Measurements from ENCODE around the gene KRTAP2-2. TPM values are rescaled to one million over a fixed set of nuclear protein-coding genes. Genes with fewer than 3 reads are reported as not detected.
"Not testable (repeated sequence)": the region's sequence is repeated elsewhere in the genome, so short reads cannot be mapped to it uniquely, and the experiment has no call there.

KRTAP2-2 gene
- total RNA-seq, 4 donors from 2014 or later: not detected

DNA sequence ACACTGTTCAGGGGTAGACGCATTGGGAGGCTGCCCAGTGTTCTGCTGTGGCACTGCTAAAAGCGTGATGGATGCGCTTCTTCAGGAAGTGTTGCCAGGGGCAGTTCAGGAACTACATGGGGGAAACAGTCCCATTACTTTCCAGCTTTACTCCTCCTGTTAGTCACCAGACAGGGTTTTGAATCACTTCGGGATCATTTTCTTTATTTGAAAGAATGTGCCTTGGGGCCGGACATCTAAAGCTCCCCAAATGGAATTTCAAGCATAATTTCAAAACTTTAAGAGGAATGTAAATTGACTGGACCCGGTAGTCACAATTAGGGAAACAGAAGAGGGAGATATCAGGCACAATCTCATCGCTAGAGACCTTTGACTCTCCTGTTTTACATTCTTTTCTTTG, 6.6 kb downstream of the KRTAP2-2 start:
- in situ Hi-C loops (cut with MboI; ENCODE audit: low pct_ligation_motif_present in 1 of 4, low pct_unique_long_range_greater_than_20kb in 1 of 4, low sequenced_read_pairs in 3 of 4) (no loop called here), intact Hi-C loops (cut with DNase I; ENCODE audit: low total_unique reads) (no loop called here)
- Histone ChIP-seq H3K36me3 (no peaks in the 10 kb centered on the region), H3K27ac (no peak overlapping the region), H3K27me3 (peaks cover 40% of the 10 kb centered on the region), H3K4me3 (no peak overlapping the region), H3K4me1 (no peaks in the 10 kb centered on the region), H3K9me3 (peaks cover 0 to 1% of the 10 kb centered on the region in 2 donors)
- 68 to 78% methylated on average over 4 to 7 of the region's 7 CpGs for WGBS, 2 donors (ENCODE audit: low coverage in 1 of 2)
- TF ChIP-seq, protein P1, sequence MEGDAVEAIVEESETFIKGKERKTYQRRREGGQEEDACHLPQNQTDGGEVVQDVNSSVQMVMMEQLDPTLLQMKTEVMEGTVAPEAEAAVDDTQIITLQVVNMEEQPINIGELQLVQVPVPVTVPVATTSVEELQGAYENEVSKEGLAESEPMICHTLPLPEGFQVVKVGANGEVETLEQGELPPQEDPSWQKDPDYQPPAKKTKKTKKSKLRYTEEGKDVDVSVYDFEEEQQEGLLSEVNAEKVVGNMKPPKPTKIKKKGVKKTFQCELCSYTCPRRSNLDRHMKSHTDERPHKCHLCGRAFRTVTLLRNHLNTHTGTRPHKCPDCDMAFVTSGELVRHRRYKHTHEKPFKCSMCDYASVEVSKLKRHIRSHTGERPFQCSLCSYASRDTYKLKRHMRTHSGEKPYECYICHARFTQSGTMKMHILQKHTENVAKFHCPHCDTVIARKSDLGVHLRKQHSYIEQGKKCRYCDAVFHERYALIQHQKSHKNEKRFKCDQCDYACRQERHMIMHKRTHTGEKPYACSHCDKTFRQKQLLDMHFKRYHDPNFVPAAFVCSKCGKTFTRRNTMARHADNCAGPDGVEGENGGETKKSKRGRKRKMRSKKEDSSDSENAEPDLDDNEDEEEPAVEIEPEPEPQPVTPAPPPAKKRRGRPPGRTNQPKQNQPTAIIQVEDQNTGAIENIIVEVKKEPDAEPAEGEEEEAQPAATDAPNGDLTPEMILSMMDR (IDR thresholded peaks at IDR 0.05): no peak
- TF ChIP-seq POLR2A (IDR thresholded peaks at IDR 0.05): no peak
- no peak for TF ChIP-seq POLR2AphosphoS5 (IDR thresholded peaks at IDR 0.05)
- no peak for TF ChIP-seq EP300 (IDR thresholded peaks at IDR 0.05; ENCODE audit: low read depth)
- no peak for DNase-seq

DNA sequence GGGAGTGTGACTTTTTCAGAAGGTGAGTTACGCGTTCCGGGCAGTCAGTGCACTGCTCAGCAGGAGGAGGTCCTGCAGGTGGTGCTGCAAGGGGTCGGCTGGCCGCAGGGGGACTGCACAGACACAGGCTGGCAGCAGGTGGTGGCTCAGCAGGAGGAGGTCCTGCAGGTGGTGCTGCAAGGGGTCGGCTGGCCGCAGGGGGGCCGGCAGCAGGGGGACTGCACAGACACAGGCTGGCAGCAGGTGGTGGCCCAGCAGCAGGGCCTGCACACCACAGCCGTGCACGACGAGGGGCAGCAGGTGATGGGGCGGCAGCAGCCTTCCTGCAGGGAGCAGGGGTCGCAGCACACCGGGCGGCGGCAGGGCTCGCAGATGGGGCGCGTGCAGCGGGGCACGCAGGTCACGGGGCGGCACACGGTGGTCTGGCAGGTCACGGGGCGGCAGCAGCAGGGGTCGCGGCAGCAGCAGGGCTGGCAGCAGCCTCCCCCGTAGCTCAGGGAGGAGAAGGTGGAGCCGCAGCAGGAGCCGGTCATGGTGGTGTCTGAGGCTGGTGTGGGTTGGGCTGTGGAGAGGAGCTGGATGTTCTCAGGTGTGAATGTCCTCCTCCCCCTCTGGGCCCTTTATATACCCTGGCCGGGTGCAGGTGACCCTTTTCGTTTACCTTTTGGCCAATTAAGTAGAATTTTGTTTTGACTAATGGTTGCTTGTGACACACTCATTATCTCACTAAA, 8.1 kb downstream of the KRTAP2-2 start, which contains the start of gene KRTAP2-1:
Gene KRTAP2-1, minus strand, starts transcription at position 582 of the 731 bp plus-strand sequence. Its CDS starts 49 bp downstream, at position 533.
- H3K27me3 ChIP-seq: peaks cover 40% of the 10 kb centered on the region
- H3K36me3 ChIP-seq; H3K27ac ChIP-seq; in situ Hi-C loops (cut with MboI; ENCODE audit: low pct_ligation_motif_present in 1 of 4, low pct_unique_long_range_greater_than_20kb in 1 of 4, low sequenced_read_pairs in 3 of 4); DNase-seq; H3K4me1 ChIP-seq; intact Hi-C loops (cut with DNase I; ENCODE audit: low total_unique reads); H3K4me3 ChIP-seq; H3K9me3 ChIP-seq: not testable (repeated sequence)
- WGBS, 2 donors (ENCODE audit: low coverage in 1 of 2): 77% methylated on average over 8 of the region's 33 CpGs; no CpG with 5 or more reads in 1 of the 2 donors

DNA sequence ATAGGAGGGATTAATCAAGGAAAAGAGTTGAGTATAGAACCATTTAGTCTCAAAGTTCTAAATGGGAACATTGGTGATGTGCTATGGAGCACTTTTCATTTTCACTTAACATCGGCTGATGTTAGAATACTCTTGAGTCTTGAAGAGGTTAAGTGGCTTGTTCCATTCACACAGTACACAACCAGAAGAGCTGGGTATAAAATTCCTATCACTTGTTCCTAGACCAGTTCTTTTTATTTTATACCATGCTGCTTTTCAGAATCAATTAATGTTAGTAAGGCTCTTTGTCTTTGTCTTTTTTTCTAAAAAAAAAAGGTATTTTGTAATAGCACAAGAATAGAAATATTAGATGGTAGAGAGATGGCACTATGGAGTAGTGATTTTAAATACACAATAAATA, 12.1 kb downstream of the KRTAP2-2 start:
- peaks cover 18% of the 10 kb centered on the region for H3K27me3 ChIP-seq
- H3K9me3 ChIP-seq: peaks cover 0 to 3% of the 10 kb centered on the region in 2 donors
- intact Hi-C loops (cut with DNase I; ENCODE audit: low total_unique reads) (no loop called here), in situ Hi-C loops (cut with MboI; ENCODE audit: low pct_ligation_motif_present in 1 of 4, low pct_unique_long_range_greater_than_20kb in 1 of 4, low sequenced_read_pairs in 3 of 4) (no loop called here)
- TF ChIP-seq EP300 (IDR thresholded peaks at IDR 0.05; ENCODE audit: low read depth): no peak
- TF ChIP-seq POLR2AphosphoS5 (IDR thresholded peaks at IDR 0.05): no peak
- no peak for TF ChIP-seq POLR2A (IDR thresholded peaks at IDR 0.05)
- TF ChIP-seq, protein P1 (IDR thresholded peaks at IDR 0.05): no peak
- DNase-seq: no peak
- no peak overlapping the region for H3K4me3 ChIP-seq
- no peaks in the 10 kb centered on the region for H3K4me1 ChIP-seq
- no peak overlapping the region for H3K27ac ChIP-seq
- H3K36me3 ChIP-seq: no peaks in the 10 kb centered on the region
- WGBS, 2 donors (ENCODE audit: low coverage in 1 of 2): 75 to 100% methylated on average over 1 of the region's 1 CpG

DNA sequence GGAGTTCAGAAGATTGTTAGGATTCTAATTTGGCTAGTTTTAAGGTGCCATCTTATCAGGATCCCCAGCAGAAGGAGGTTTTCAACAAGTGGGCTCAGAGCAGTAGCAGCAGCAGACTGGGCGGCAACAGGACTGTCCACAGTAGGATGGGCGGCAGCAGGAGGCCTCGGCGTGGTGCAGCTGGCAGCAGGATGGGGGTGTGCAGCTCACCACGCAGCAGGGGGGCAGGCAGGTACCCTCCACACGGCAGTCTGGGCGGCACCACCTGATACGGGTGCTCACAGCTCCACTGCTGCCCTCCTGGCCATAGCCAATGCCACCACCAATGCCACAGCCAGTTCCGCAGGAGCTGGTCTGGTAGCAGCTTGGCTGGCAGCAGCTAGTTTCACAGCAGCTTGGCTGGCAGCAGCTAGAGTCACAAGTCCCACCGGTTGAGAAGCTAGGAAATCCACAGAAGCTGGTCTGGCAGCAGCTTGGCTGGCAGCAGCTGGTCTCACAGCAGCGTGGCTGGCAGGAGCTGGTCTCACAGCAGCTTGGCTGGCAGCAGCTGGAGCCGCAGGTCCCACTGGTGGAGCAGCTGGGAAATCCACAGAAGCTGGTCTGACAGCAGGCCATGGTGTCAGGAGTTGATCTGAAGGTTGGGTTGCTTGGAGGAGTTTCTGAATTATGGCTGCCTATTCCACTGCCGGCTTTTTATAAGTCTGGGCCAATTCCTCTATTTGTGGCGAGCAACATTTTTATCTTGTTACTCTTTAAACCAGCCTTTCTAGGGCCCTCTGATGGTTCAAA, 14.1 kb downstream of the KRTAP2-2 start, which contains the start of gene KRTAP1-1:
Gene KRTAP1-1, minus strand, starts transcription at position 668 of the 789 bp plus-strand sequence. Its CDS starts 53 bp downstream, at position 615.
- in situ Hi-C loops (cut with MboI; ENCODE audit: low pct_ligation_motif_present in 1 of 4, low pct_unique_long_range_greater_than_20kb in 1 of 4, low sequenced_read_pairs in 3 of 4); intact Hi-C loops (cut with DNase I; ENCODE audit: low total_unique reads); H3K36me3 ChIP-seq; H3K4me3 ChIP-seq; H3K9me3 ChIP-seq; H3K4me1 ChIP-seq; DNase-seq; H3K27ac ChIP-seq: not testable (repeated sequence)
- WGBS, 2 donors (ENCODE audit: low coverage in 1 of 2): 33 to 75% methylated on average over 1 to 14 of the region's 14 CpGs
- peaks cover 11% of the 10 kb centered on the region for H3K27me3 ChIP-seq

DNA sequence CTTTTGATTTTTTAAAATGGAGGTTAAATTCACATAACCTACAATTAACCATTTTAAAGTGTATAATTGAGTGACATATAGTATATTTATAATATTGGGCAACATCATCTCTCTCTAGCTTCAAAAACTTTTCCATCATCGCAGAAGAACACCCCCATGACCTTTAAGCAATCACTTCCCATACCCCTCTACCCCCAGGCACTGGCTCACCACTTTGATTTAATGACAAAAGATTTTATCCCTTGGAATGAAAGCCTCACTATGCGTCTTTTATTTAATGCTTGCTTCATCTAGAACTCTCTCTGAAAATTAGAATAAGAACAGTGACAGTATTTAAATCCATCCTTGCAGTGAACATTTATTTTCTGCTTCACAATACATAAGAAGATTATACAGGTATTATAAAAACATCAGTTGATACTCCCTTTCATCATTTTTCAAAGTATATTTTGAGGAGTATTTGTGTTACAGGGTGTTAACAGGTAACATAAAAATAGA, 17.1 kb downstream of the KRTAP2-2 start:
- Histone ChIP-seq H3K27me3 (peaks cover 6% of the 10 kb centered on the region), H3K4me3 (no peak overlapping the region), H3K9me3 (no peaks in the 10 kb centered on the region), H3K27ac (no peak overlapping the region), H3K4me1 (no peaks in the 10 kb centered on the region), H3K36me3 (no peaks in the 10 kb centered on the region)
- 83% methylated on average over 2 of the region's 2 CpGs for WGBS, 2 donors (ENCODE audit: low coverage in 1 of 2)
- TF ChIP-seq, protein P1 (IDR thresholded peaks at IDR 0.05): no peak
- TF ChIP-seq POLR2AphosphoS5 (IDR thresholded peaks at IDR 0.05) (no peak), EP300 (IDR thresholded peaks at IDR 0.05; ENCODE audit: low read depth) (no peak), POLR2A (IDR thresholded peaks at IDR 0.05) (no peak)
- in situ Hi-C loops (cut with MboI; ENCODE audit: low pct_ligation_motif_present in 1 of 4, low pct_unique_long_range_greater_than_20kb in 1 of 4, low sequenced_read_pairs in 3 of 4) (no loop called here), intact Hi-C loops (cut with DNase I; ENCODE audit: low total_unique reads) (no loop called here)
- no peak for DNase-seq

DNA sequence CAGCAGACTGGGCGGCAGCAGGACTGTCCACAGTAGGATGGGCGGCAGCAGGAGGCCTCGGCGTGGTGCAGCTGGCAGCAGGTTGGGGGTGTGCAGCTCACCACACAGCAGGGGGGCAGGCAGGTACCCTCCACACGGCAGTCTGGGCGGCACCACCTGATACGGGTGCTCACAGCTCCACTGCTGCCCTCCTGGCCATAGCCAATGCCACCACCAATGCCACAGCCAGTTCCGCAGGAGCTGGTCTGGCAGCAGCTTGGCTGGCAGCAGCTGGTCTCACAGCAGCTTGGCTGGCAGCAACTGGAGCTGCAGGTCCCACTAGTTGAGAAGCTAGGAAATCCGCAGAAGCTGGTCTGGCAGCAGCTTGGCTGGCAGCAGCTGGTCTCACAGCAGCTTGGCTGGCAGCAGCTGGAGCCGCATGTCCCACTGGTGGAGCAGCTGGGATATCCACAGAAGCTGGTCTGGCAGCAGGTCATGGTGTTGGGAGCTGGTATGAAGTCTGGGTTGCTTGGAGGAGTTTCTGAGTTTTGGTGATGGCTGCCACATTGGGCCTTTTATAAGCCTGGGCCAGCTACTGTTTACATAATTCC, 20.6 kb downstream of the KRTAP2-2 start, which contains the start of gene KRTAP1-3:
Gene KRTAP1-3, minus strand, starts transcription at position 529 of the 590 bp plus-strand sequence. Its CDS starts 53 bp downstream, at position 476.
- in situ Hi-C loops (cut with MboI; ENCODE audit: low pct_ligation_motif_present in 1 of 4, low pct_unique_long_range_greater_than_20kb in 1 of 4, low sequenced_read_pairs in 3 of 4); H3K27ac ChIP-seq; H3K36me3 ChIP-seq; DNase-seq; H3K9me3 ChIP-seq; H3K4me3 ChIP-seq; H3K4me1 ChIP-seq; H3K27me3 ChIP-seq; intact Hi-C loops (cut with DNase I; ENCODE audit: low total_unique reads): not testable (repeated sequence)
- 94% methylated on average over 8 of the region's 10 CpGs; no CpG with 5 or more reads in 1 of the 2 donors for WGBS, 2 donors (ENCODE audit: low coverage in 1 of 2)

All from transverse colon (tissue), 4 donors.